Natural killer cell (primary cell): ENCODE data around the gene SYNGR3. TPM values are rescaled to one million over a fixed set of nuclear protein-coding genes. Genes with fewer than 3 reads are reported as not detected.

Experiments
- ATAC-seq, 3 donors: fragments of 150-1000 bp in 2 of 3; fragments of 200-7000 bp in 1 of 3; cut with Tn5 transposase; 1 replicate in 1 of 3; 2 replicates in 2 of 3; pipeline ENCODE4 v1.10.0; 2021; ENCODE audit warnings: mild to moderate bottlenecking in 2 of 3, moderate library complexity in 2 of 3
- DNase-seq, 2 donors: peaks; one replicate each; pipeline versions ENCODE4 v3.0.0 to v3.0.0-alpha.2; 2013 to 2021; ENCODE audit warnings: mixed read lengths in 1 of 2
- H3K27ac ChIP-seq: one replicate; pipeline ENCODE4 v1.5.1; 2013; ENCODE audit warnings: mild to moderate bottlenecking, low read length
- H3K27me3 ChIP-seq: one replicate; pipeline ENCODE4 v1.6.1; 2013; ENCODE audit warnings: low read length; ENCODE audit not compliant: control insufficient read depth, insufficient read depth
- H3K36me3 ChIP-seq: one replicate; pipeline ENCODE4 v1.6.1; 2013; ENCODE audit warnings: low read length; ENCODE audit not compliant: control insufficient read depth, insufficient read depth
- H3K4me1 ChIP-seq: one replicate; pipeline ENCODE4 v1.6.1; 2013; ENCODE audit warnings: low read length; ENCODE audit not compliant: control insufficient read depth, insufficient read depth
- H3K4me3 ChIP-seq: one replicate; pipeline ENCODE4 v1.5.1; 2013; ENCODE audit warnings: low read length
- H3K9me3 ChIP-seq: one replicate; pipeline ENCODE4 v1.6.1; 2013; ENCODE audit warnings: low read length; ENCODE audit not compliant: control insufficient read depth, insufficient read depth
- H3K27ac Mint-ChIP-seq, 2 donors: one replicate each; pipeline ENCODE4 v1.8.0; 2022; ENCODE audit warnings: mild to moderate bottlenecking in 2 of 2, mixed read lengths in 2 of 2, moderate library complexity in 1 of 2
- H3K27me3 Mint-ChIP-seq, 2 donors: one replicate each; pipeline ENCODE4 v1.8.0; 2022; ENCODE audit warnings: low read depth in 2 of 2, mixed read lengths in 2 of 2
- H3K36me3 Mint-ChIP-seq: one replicate; pipeline ENCODE4 v1.8.0; 2022; ENCODE audit warnings: mixed read lengths
- H3K4me1 Mint-ChIP-seq, 2 donors: one replicate each; pipeline ENCODE4 v1.8.0; 2022; ENCODE audit warnings: mixed read lengths in 2 of 2
- H3K4me3 Mint-ChIP-seq: one replicate; pipeline ENCODE4 v1.8.0; 2022; ENCODE audit warnings: mild to moderate bottlenecking, moderate library complexity, mixed read lengths
- H3K9me3 Mint-ChIP-seq, 2 donors: one replicate each; pipeline ENCODE4 v1.8.0; 2022; ENCODE audit warnings: mixed read lengths in 2 of 2
- WGBS: methylation state at CpG from one replicate; pipeline ENCODE4 v1.1.7; 2013; ENCODE audit warnings: missing lambda C conversion rate; ENCODE audit not compliant: insufficient coverage; 5-methylcytosine and 5-hydroxymethylcytosine counted together
- intact Hi-C: fragments of 100-400 bp; cut with micrococcal nuclease; formaldehyde crosslinking; loops from one replicate; pipeline ENCODE4 v1.14.2; 2022
- total RNA-seq, 4 donors: library from RNA; stranded (reverse); fragments of 120-200 nt in 1 of 4; gene quantifications; one replicate each; pipeline versions ENCODE4 v1.2.3 to v1.2.4, GENCODE V29; 2013 to 2022
- TF ChIP-seq, protein P1 (sequence below): fragments of 200-600 bp; IDR thresholded peaks from one replicate; pipeline ENCODE4 v1.8.0; 2022; ENCODE audit warnings: antibody characterized with exemption

Gene SYNGR3
- total RNA-seq, 3 donors from 2014 or later (not counting 1 experiment from before 2014, with no cell fraction given) = 10.3 to 19.3 (median 19.1) TPM

DNA sequence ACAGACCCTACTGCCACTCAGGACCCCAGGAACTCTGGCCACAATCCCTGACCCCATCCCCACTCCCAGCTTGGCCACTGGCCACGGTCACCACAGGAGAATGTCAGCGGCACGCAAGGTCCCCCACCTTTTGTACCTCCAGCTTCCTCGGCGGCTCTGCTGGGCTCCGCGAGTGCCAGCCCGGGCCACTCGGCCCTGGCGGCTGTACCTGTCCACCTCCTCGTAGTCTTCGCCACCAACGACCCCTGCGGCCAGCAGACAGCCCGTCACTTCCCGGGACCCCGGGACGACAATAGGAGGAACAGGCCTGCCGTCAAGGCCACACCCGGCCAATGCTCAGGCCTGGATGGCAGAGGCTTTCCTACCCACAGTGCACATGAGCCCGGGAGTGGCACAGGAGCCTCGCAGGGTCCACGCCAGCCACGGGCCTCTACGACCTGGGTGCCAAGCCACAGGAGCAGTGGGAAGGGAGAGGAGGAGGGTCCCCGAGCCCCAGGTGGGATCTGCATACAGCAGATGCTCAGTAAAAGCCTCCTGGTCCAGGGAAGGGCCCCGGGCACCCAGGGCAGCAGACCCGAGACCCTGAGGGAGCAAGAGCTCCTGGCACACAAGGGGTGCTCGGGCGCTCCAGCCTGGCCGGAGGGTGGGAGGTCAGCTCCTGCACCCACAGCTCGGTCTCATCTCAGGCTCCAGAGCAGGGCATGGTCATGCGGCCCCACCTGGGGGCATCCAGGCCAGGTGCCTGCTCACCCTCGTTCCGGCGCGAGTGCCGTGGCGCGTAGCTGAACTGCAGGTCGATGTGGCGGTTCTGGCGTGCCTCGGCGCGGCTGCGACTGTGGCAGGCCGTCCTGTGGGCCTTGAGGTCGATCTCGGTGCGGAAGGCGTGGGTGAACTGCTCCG is 11.9 kb downstream of the SYNGR3 start:
- Mint-ChIP-seq H3K27ac (no peak overlapping the region), H3K4me1 (peaks cover 4 to 25% of the 10 kb centered on the region in 2 donors), H3K36me3 (no peaks in the 10 kb centered on the region), H3K27me3 (no peaks in the 10 kb centered on the region), H3K9me3 (no peaks in the 10 kb centered on the region), H3K4me3 (no peak overlapping the region)
- DNase-seq (no peak), ATAC-seq (no peak)
- Histone ChIP-seq H3K9me3 (no peaks in the 10 kb centered on the region), H3K27ac (no peak overlapping the region), H3K36me3 (peaks cover 48% of the 10 kb centered on the region), H3K4me1 (peaks cover 29% of the 10 kb centered on the region), H3K27me3 (no peaks in the 10 kb centered on the region), H3K4me3 (no peak overlapping the region)
- 98% methylated on average over 53 of the region's 53 CpGs for WGBS
- TF ChIP-seq, protein P1, sequence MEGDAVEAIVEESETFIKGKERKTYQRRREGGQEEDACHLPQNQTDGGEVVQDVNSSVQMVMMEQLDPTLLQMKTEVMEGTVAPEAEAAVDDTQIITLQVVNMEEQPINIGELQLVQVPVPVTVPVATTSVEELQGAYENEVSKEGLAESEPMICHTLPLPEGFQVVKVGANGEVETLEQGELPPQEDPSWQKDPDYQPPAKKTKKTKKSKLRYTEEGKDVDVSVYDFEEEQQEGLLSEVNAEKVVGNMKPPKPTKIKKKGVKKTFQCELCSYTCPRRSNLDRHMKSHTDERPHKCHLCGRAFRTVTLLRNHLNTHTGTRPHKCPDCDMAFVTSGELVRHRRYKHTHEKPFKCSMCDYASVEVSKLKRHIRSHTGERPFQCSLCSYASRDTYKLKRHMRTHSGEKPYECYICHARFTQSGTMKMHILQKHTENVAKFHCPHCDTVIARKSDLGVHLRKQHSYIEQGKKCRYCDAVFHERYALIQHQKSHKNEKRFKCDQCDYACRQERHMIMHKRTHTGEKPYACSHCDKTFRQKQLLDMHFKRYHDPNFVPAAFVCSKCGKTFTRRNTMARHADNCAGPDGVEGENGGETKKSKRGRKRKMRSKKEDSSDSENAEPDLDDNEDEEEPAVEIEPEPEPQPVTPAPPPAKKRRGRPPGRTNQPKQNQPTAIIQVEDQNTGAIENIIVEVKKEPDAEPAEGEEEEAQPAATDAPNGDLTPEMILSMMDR = no peak
- intact Hi-C loops = loop anchor here (10.0 kb wide), 2 partner anchors 483 to 663 kb away; no protein-coding TSS in a partner anchor

DNA sequence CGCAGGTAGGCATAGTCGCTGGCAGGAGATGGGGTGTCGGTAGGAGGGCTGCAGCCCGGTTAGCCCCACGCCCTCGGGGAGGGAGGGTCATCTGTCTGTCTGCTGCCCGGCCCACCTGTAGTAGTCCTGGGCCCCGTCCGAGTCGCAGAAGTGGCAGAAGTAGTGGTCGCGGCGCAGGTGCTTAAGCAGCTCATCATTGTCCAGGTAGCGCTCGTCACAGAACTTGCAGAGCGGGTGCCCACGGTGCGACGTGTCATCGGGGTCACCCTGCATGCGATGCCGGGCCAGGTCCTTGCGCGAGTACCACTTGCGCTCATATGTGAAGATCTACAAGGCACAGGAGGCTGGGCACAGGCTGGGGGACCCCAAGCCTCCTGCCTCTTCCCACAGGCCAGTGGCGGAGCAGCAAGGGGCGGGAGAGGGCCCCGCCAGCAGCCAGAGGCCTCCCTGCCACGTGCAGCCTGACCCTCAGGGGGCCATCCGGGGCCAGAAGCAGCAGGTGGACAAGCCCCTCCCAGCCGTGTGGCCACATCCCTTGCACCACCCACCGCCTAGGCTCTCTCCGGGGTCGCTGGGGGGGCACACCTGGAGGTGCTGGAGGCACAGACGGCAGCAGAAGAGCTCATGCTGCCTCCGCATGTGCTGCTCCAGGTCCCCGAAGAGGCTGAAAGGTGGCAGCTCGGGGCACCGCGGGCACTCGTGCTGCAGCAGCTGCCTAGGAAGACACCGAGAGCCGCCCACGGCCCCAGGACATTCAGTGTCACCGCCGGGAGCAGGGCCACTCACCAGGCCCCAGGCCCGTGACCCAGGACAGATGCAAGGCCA is 12.8 kb downstream of the SYNGR3 start:
- H3K36me3 ChIP-seq = peaks cover 43% of the 10 kb centered on the region
- WGBS = 97% methylated on average over 47 of the region's 47 CpGs

DNA sequence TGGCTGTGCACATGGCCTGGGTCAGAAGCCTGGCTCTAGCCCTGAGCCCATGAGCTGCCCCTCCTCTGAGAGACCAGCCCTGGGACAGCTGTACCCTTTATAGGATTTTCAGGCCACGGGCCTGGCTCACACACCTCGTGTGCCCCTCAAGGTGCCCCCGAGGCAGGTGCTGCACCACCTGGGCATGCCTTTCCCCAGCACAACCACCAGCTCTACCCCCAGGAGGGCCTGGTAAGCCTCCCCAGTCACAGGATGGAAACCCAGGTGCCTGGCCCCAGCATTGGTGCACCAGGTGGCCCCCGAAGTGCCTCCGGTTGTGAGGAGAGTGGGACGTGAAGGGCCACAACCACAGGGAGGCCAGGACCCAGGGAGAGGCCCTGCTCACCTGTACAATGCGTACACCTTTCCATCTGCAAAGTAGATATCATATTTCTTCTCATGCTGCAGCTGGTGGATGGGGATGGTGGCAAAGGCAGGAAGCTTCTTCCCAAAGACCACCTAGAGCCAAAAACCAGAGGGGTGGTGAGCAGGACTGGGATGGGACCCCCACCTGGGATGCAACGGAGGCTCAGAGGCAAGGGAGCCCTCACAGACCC is 13.6 kb downstream of the SYNGR3 start:
- TF ChIP-seq, protein P1 = no peak
- H3K4me3 ChIP-seq = no peak overlapping the region
- H3K9me3 ChIP-seq = no peaks in the 10 kb centered on the region
- no peaks in the 10 kb centered on the region for H3K36me3 Mint-ChIP-seq
- H3K27me3 ChIP-seq = no peaks in the 10 kb centered on the region
- H3K4me1 ChIP-seq = peaks cover 45% of the 10 kb centered on the region
- peaks cover 39% of the 10 kb centered on the region for H3K36me3 ChIP-seq
- DNase-seq = no peak
- 82% methylated on average over 7 of the region's 8 CpGs for WGBS
- H3K4me3 Mint-ChIP-seq = no peak overlapping the region
- no peak overlapping the region for H3K27ac Mint-ChIP-seq
- no peaks in the 10 kb centered on the region for H3K9me3 Mint-ChIP-seq
- H3K27ac ChIP-seq = no peak overlapping the region
- no peak for ATAC-seq
- peaks cover 16 to 41% of the 10 kb centered on the region in 2 donors for H3K4me1 Mint-ChIP-seq
- intact Hi-C loops = loop anchor here (10.0 kb wide), 2 partner anchors 481 to 661 kb away; no protein-coding TSS in a partner anchor
- no peaks in the 10 kb centered on the region for H3K27me3 Mint-ChIP-seq

More for the DNA sequence above, 12.8 kb downstream of the SYNGR3 start:
- Mint-ChIP-seq H3K36me3 (no peaks in the 10 kb centered on the region), H3K27me3 (no peaks in the 10 kb centered on the region), H3K27ac (no peak overlapping the region), H3K4me3 (no peak overlapping the region), H3K9me3 (no peaks in the 10 kb centered on the region), H3K4me1 (peaks cover 9 to 34% of the 10 kb centered on the region in 2 donors)
- no peaks in the 10 kb centered on the region for H3K27me3 ChIP-seq
- no peak for DNase-seq
- no peak overlapping the region for H3K4me3 ChIP-seq
- intact Hi-C loops = loop anchor here (10.0 kb wide), 2 partner anchors 482 to 662 kb away; no protein-coding TSS in a partner anchor
- TF ChIP-seq, protein P1 = no peak
- no peak overlapping the region for H3K27ac ChIP-seq
- no peaks in the 10 kb centered on the region for H3K9me3 ChIP-seq
- ATAC-seq = no peak
- peaks cover 38% of the 10 kb centered on the region for H3K4me1 ChIP-seq
